Osteoblast (primary cell): ENCODE results near the gene SLC30A2. TPM values are rescaled to one million over a fixed set of nuclear protein-coding genes. Genes with fewer than 3 reads are reported as not detected.

Experiments
- DNase-seq: peaks from one replicate; pipeline ENCODE4 v3.0.0; 2011; ENCODE audit warnings: low spot score, mixed read lengths; ENCODE audit not compliant: insufficient read length; ENCODE audit errors: missing footprints
- H2AFZ ChIP-seq: 2 replicates; pipeline ENCODE4 v1.6.0; 2011; ENCODE audit warnings: mild to moderate bottlenecking, low read length
- H3K27ac ChIP-seq: 2 replicates; pipeline ENCODE4 v1.5.1; 2011; ENCODE audit warnings: mild to moderate bottlenecking, low read depth, low read length, moderate library complexity
- H3K27me3 ChIP-seq: 2 replicates; pipeline ENCODE4 v1.6.0; 2012; ENCODE audit warnings: mild to moderate bottlenecking, control low read depth, inconsistent platforms, low read length, moderate library complexity; ENCODE audit not compliant: insufficient read depth
- H3K36me3 ChIP-seq: 2 replicates; pipeline ENCODE4 v1.5.1; 2011; ENCODE audit warnings: mild to moderate bottlenecking, low read length, control low read depth, moderate library complexity; ENCODE audit not compliant: insufficient read depth
- H3K4me1 ChIP-seq: 2 replicates; pipeline ENCODE4 v1.5.1; 2011; ENCODE audit warnings: mild to moderate bottlenecking, low read length, control low read depth, moderate library complexity; ENCODE audit not compliant: insufficient read depth
- H3K4me2 ChIP-seq: 2 replicates; pipeline ENCODE4 v1.6.0; 2011; ENCODE audit warnings: mild to moderate bottlenecking, low read length; ENCODE audit not compliant: insufficient read depth
- H3K4me3 ChIP-seq: fragments of 200-600 bp; sonication (generic); 3 replicates; pipeline ENCODE4 v1.5.1; 2012; ENCODE audit warnings: mild to moderate bottlenecking, low read length, inconsistent platforms; ENCODE audit not compliant: insufficient read depth
- H3K79me2 ChIP-seq: 2 replicates; pipeline ENCODE4 v1.6.0; 2012; ENCODE audit warnings: mild to moderate bottlenecking, low read length, control low read depth, inconsistent platforms; ENCODE audit not compliant: insufficient read depth
- H3K9me3 ChIP-seq: 2 replicates; pipeline ENCODE4 v1.5.1; 2011; ENCODE audit warnings: low read depth, low read length, control low read depth
- H4K20me1 ChIP-seq: 2 replicates; pipeline ENCODE4 v1.6.0; 2012; ENCODE audit warnings: mild to moderate bottlenecking, low read length, control low read depth; ENCODE audit not compliant: insufficient read depth
- CTCF ChIP-seq: IDR thresholded peaks from 2 replicates; pipeline ENCODE4 v1.5.1; 2011; ENCODE audit warnings: mild to moderate bottlenecking, low read depth, low read length, moderate library complexity; ENCODE audit errors: extremely low read depth
- total RNA-seq: library from RNA; depleted of rRNA; stranded (reverse); fragments of >200 nt; gene quantifications from 2 replicates; pipeline ENCODE4 v1.2.3, GENCODE V29; 2012

Gene SLC30A2
- total RNA-seq, 1 donor: not detected

GRCh38 chr1:26057189-26057588, 11.3 kb upstream of the SLC30A2 start:
- Histone ChIP-seq H3K9me3 (no peaks in the 10 kb centered on the region), H4K20me1 (no peaks in the 10 kb centered on the region), H3K79me2 (no peaks in the 10 kb centered on the region), H2AFZ (no peak overlapping the region), H3K4me3 (no peak overlapping the region), H3K36me3 (no peaks in the 10 kb centered on the region), H3K27ac (no peak overlapping the region), H3K27me3 (peaks cover 46% of the 10 kb centered on the region), H3K4me2 (no peak overlapping the region), H3K4me1 (no peaks in the 10 kb centered on the region)
- TF ChIP-seq CTCF: no peak
- no peak for DNase-seq

GRCh38 chr1:26055041-26055440, 9.1 kb upstream of the SLC30A2 start:
- Histone ChIP-seq H3K4me2 (no peak overlapping the region), H3K9me3 (no peaks in the 10 kb centered on the region), H3K27me3 (peaks cover 53% of the 10 kb centered on the region), H4K20me1 (no peaks in the 10 kb centered on the region), H3K4me1 (no peaks in the 10 kb centered on the region), H3K4me3 (no peak overlapping the region), H2AFZ (no peak overlapping the region), H3K27ac (no peak overlapping the region), H3K36me3 (no peaks in the 10 kb centered on the region), H3K79me2 (no peaks in the 10 kb centered on the region)
- no peak for TF ChIP-seq CTCF
- no peak for DNase-seq

- no peak overlapping the region for H3K4me2 ChIP-seq
- peaks cover 50% of the 10 kb centered on the region for H3K27me3 ChIP-seq
- DNase-seq: peak; percentile 77
- no peak overlapping the region for H3K4me3 ChIP-seq
- no peak overlapping the region for H3K27ac ChIP-seq
- no peak overlapping the region for H2AFZ ChIP-seq
- no peaks in the 10 kb centered on the region for H3K79me2 ChIP-seq
- no peaks in the 10 kb centered on the region for H4K20me1 ChIP-seq
- no peak for TF ChIP-seq CTCF
- no peaks in the 10 kb centered on the region for H3K9me3 ChIP-seq
- H3K36me3 ChIP-seq: no peaks in the 10 kb centered on the region
- no peaks in the 10 kb centered on the region for H3K4me1 ChIP-seq
These were observed 8.0 kb upstream of the SLC30A2 start for GRCh38 chr1:26053718-26054560.

- H3K4me2 ChIP-seq: no peak overlapping the region
- TF ChIP-seq CTCF: no peak
- no peaks in the 10 kb centered on the region for H3K79me2 ChIP-seq
- H4K20me1 ChIP-seq: no peaks in the 10 kb centered on the region
- H2AFZ ChIP-seq: no peak overlapping the region
- DNase-seq: no peak
- H3K9me3 ChIP-seq: no peaks in the 10 kb centered on the region
- no peak overlapping the region for H3K4me3 ChIP-seq
- no peak overlapping the region for H3K27ac ChIP-seq
- H3K36me3 ChIP-seq: no peaks in the 10 kb centered on the region
- H3K27me3 ChIP-seq: peaks cover 69% of the 10 kb centered on the region
- H3K4me1 ChIP-seq: no peaks in the 10 kb centered on the region
These were observed 4.3 kb upstream of the SLC30A2 start for GRCh38 chr1:26050248-26050640.
